ENCODE measurements around the gene PLXNA2.

Gene PLXNA2

DNA sequence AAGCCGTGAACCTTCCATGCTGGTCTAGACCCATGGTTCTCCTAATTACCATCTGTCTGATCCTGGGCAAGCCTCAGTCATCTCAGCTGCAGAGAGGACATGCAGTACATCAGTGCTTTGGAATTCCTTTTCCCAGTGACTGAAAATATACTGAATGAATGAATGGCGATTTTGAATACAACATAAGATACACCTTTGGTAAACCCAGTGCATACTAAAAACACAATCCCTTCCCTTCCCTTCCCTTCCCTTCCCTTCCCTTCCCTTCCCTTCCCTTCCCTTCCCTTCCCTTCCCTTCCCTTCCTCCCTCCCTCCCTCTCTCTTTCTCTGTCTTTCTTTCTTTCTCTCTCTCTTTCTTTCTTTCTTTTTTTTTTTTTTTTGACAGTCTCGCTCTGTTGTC lies 21.3 kb upstream of the PLXNA2 start:
- DNase-seq: no peak

DNA sequence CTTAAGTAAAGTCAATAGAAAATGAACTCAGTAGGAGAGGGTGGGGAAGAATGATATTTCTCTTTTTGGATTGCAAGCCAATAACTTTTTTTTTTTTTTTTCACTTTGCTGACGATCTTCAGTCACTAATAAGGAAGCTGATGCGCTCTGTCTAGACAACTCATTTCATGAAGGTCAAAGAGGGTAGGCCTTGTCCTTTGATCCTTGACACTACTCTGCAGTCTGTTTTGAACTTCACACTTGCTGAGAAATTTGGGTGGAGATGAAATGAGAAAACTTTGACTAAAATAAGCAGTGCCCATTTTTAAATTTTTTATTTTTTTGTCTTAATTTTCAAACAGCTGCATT lies 20.9 kb upstream of the PLXNA2 start:
- DNase-seq: no peak

- DNase-seq: peak; percentile 41
These were observed 20.4 kb upstream of the PLXNA2 start for GRCh38 chr1:208264469-208265121.

DNA sequence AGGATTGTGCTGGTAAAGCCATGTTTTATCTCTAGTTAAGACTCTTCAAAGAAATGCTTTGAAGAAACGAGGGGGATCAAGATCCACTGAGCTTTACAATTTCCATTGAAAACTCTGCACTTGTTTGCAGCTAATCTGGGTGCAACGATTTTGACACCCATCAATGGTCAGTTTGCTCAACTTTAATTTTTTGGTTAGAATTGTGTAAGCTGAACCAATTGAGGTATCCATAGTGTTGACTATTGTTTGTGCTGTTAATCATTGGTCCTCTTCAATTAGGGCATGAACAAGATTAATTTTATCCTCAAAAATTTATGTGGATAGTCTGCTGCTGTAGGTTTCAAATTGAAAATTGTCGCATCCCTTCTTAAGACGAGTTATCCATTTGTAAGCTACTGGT lies 17.7 kb upstream of the PLXNA2 start:
- no peak for DNase-seq

- no peak for DNase-seq
These were observed 14.1 kb upstream of the PLXNA2 start for GRCh38 chr1:208258277-208258676.

DNA sequence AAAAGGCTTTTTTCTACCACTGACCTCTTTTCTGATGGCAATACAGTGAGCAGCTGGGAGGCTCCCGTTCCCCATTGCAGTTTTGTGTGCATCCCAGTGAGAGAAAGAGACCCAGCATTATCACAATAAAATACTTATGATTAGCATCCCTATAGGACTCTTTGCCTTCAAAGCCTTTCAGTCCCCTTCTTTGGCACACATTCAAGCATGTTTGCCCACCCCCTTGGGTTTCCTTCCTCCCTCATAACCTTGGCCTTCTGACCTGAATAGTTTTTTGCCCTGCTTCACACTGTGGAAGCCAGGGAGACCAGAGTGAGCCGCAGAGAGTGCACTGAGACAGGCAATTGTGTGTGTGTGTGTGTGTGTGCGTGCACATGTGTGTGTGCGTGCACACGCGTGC lies 13.2 kb upstream of the PLXNA2 start:
- no peak for DNase-seq

DNA sequence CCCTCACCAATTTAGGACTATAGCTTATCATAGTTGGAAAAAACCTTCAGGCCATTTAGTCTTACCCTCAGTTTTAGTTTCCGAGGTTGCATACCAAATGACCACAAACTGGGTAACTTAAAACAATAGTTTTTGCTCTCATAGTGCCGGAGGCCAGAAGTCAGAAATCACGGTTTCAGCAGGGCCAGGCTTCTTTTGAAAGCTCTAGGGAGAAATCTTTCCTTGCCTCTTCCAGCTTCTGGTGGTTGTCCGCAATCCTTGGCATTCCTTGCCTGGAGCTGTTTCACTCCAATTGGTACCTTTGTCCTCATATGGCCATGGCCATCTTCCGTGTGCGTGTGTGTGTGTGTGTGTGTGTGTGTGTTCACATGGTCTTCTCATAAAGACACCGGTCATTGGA lies 12.4 kb upstream of the PLXNA2 start:
- DNase-seq: no peak

GRCh38 chr1:208256091-208256490 lies 11.9 kb upstream of the PLXNA2 start:
- no peak for DNase-seq

GRCh38 chr1:208254862-208255261 lies 10.7 kb upstream of the PLXNA2 start:
- peak; percentile 84 for DNase-seq

DNA sequence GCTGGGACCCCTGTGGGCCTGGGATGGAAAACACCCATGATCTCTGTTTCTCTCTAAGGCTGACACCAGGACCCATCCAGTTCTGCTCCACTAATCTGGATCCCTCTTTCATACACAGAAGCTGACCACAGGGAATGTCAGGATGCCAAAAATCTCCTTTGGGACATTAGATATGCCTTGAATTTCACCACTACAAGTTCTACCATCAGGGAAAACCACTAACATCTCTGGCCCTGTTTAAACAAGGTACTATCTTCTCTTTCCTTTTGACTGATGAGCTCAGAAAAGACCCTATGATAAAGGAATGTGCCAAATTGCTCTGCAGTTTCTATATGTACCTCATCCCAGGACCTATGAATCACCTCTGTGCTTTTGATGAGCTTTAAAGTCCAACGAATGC lies 10.2 kb upstream of the PLXNA2 start:
- peak; percentile 74 for DNase-seq

GRCh38 chr1:208252836-208253576 lies 8.8 kb upstream of the PLXNA2 start:
- no peak for DNase-seq

DNA sequence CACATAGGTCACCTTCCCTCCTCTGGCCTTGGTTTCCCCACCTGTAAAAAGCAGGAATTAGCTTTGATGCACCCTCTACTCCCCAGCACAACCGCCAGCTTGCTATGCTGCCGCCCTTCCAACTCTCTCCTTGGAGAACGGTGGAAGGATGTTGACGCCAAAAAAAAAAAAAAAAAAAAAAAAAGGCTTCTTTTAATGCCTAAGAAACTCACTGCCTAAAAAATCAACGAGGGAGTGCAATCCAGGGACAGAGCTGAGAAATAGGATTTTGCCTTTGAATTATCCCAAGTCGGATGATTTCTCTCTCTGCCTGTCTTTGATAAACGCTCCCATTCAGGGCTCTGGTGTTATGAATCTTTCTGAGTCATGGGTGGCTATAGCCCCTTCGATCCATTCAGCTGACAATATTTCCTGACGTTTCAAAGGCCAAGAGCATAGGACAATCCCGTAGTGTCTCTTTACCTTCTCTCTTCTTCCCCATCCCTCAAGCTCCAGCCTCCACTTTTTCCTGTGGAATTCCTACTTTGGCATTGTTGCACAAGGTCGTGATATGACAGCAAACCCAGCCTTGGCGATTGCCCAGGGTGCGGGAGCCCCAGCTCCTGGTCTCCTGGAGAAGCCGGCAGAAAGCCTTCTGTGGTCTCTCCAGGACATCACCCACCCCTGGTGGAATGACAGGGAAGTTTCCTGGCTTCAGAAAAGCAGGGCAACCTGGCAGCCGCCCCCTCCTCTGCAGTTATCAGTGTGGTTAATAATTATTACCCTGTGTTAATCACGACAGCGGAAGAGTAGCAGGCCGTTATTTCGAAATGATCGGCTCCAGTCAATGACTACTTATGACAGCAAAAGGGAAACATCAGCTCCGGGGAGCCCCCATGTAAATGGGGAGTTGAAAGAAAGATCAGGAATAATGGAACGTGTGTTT lies 8.0 kb upstream of the PLXNA2 start:
- DNase-seq: peak; percentile 55

- DNase-seq: no peak
These were observed 6.8 kb upstream of the PLXNA2 start for GRCh38 chr1:208251015-208251414.

DNA sequence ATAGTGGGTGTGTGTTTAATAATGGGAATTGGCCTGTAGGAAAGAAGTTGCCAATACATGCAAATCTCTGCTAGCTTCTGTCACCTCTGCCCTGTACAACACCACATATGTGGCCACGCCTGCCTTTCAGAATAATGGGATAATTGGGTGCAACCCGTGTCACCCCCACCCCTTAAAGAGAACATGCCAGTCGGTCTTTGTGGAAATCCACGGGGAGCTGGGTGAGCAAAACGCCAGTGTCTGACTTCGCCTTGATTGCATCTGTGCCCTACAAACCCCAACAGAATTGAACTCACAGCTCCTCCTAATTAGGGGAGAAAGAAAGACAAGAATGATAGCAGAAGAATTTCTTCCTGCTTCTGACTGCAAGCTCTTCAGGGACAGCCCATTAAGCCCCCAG lies 6.4 kb upstream of the PLXNA2 start:
- DNase-seq: no peak

DNA sequence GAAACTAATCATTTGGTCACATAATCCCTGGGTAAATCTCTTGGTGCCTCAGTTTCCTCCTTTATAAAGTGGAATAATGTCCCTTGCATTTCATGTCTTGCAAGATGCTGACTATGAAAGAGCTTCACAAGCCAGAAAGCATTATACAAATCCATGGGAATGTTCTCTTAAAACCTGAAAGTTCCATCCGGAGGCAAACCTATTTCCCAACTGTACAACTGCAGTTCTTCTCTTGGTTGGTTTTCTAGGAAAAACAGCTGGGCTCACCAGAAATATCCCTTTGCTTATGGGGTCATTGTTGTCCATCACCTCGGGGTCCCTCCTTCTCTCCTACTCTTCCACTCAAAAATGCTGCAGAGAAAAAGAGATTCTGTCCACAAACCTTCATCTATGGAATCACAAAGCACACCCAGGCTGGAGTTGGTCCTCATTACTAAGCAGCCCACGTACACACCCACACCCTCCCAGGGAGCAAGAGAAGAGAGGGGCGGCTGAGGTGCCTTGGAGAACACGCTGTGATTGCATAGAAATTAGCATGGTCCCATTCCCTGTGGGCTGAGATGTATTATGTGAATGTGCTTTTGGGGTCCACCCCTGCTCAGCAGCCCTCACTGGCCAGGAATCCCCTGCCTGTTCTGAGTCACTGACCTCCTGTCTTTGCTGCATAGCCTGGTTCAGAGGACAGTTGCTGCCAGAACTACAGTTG lies 5.0 kb upstream of the PLXNA2 start:
- no peak for DNase-seq

- DNase-seq: no peak
These were observed 4.2 kb upstream of the PLXNA2 start for GRCh38 chr1:208248307-208248801.

GRCh38 chr1:208247696-208248095 lies 3.5 kb upstream of the PLXNA2 start:
- no peak for DNase-seq

- DNase-seq: peak; percentile 90
These were observed 1.1 kb upstream of the PLXNA2 start for GRCh38 chr1:208245185-208245705.

DNA sequence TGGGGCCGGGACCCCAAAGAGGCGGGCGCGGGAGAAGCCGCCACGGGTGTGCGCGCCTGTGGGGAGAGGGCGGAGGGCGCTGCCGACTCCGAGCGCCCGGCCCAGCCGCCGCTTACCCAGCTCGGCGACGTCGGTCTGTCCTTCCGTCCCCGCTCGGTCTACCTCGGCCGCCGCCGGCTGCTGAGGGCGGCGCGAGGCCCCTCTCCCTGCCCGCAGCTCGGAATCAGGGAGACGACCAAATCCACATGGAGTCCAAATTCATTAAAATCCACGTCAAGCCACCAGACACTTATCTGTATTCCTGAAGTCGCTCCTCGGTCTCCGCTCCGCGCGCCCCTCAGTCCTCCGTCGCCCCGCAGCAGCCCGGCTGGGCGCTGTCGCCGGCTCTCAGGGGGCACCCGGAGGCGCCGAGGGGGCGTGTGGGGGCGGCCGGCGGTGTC lies 637 bp downstream of the PLXNA2 start:
- no peak for DNase-seq

DNA sequence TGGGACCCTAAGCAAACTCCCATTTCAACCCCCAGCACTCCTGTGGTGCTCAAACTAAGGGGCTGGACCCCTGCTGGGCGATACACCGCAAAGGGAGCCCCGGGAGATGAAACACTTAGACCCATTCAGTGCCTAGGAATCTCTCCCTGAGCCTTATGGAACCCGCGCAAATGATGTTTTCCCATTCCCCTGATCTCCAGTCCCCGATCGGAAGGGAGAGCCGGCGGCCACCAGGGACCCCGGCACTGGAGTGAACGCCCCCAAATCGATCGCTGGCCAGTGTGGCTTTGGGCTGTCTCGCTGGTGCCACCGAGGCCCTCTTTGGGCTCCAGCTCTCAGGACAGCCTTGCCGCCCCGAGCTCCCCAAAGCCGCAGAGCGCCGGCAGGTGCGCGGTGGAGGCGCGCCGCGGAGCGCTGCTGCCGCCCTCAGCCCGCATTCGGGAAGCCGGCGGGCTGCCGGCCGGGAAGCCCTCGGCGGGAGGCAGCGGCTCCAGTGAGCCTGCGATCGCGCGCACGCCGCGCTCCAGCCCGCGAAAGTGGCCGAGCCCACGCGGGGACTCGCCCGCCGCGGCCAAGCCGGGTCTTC lies 1.1 kb downstream of the PLXNA2 start:
- peak; percentile 26 for DNase-seq

- DNase-seq: no peak
These were observed 2.0 kb downstream of the PLXNA2 start for GRCh38 chr1:208242146-208242545.

- no peak for DNase-seq
These were observed 2.7 kb downstream of the PLXNA2 start for GRCh38 chr1:208241512-208241911.
